Superior temporal gyrus (tissue), 1 donor: Measurements from ENCODE around the gene ZNF622.

ENCODE experiments used
- DNase-seq: peaks from one replicate; pipeline ENCODE4 v3.0.0-alpha.2; 2016; ENCODE audit errors: extremely low spot score

ZNF622 gene

GRCh38 chr5:16465544-16466432, at the start of gene ZNF622:
Gene ZNF622 (minus strand): TSS chr5:16465800. CDS start chr5:16465665, 135 bp downstream.
- DNase-seq, result peak; percentile 96

DNA sequence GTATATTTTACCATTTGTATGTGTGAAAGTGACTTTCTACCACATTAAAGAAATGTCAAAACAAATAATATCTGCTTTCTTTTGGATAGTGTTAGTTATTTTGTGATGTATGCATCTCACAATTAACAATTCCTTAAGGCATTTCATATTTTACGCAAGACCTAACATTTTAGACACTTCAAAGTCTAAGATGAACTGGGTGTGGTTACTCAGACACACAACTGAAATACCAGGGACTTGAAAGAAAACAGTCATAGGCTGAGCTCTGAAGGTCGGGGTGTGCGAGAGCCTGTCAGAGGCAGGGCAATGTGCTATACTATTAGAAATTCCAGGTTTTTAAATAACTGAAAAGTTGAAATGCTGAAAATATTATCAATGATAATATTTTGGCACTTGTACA, 44.5 kb upstream of the ZNF622 start:
- DNase-seq, result no peak

- DNase-seq, result no peak
Observed at GRCh38 chr5:16508730-16509531, 43.3 kb upstream of the ZNF622 start.

DNA sequence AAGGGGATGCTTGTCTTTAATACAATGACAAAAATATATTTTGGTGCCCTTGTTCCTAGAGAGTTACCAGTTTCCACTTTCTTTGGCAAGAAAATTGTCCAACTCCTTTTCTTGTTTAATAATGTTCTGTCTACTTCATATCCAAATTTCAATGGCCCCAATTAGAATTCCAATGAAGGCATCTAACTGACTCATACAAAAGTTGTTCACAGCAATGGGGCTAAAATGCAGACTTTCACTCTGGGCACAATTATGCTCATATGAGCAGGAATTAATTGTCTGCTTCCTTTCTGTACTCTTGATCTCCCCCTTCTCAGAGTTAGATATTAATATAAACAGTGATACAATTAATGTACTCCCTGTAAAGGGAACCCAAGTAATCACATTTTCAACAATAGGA, 42.1 kb upstream of the ZNF622 start:
- DNase-seq, result no peak

DNA sequence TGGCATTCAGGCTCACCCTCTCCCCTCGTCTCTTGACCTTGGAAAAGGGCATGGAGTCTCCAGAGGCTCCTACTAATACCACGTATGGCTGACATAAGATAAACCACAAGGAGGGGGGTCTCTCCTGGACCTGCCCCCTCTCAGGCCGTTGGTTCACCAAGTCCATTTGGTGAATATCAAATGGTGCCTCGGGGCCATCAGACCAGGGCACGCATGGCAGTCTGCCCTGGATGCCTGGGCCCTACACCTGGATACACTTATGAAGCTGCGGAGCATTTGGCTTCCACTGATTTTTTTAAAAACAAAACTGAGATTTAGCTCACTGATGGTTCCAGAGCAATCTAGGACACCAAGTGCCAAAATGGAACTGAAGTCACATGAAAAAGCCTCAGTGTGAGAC, 40.3 kb upstream of the ZNF622 start:
- no peak for DNase-seq

DNA sequence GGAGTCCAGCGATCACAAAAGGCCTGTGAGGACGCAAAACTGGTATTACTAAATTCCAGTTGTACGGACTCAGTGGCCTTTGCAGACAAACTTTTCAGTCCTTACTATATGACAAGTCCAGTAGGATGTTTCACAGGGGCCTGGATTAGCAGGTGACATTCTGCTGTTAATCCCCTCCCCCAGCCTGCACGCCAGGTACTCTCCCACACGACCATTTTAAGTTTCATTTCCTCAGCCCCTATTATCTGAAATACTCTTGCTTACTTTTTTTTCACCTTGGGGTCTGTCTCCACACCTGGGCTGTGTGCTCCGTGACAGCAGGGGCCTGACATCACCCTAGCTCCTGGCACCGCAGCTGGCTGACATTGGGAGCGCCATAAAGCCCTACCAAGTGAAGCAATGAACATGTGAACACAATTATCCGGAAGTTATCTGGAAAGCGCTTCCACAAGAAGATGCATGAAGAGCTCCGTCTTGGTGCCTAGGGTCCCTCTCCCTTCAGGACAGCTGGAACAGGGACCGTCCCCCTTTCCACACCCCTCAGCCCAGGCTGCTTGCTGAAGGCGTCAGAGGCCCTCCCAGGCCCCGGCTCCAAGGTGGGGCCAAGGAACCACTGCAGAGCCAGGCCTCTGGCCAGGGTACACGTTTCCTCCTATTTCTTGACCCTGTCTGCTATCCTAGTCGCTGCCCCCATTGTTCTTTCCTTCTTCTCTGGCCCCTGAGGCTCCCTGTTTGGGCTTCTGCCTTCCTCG, 39.7 kb upstream of the ZNF622 start:
- no peak for DNase-seq

DNA sequence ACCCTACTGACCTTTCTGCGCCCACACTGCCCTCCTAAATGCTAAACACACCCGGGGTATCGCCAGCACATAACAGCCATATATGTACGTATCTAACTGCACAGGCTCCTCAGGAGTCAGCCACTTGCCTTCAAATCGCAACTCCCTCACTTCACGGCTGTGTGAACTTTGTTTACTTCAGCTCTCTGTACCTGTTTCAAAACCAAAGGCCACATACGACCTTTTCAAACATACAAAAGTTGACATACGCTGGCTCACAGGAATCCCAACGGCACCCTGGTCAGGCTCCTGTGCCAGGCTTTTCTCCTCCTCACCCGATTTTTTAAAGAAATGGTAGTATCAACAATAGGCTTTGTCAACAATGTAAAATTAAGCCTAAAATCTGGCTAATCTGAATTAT, 39.0 kb upstream of the ZNF622 start:
- no peak for DNase-seq

DNA sequence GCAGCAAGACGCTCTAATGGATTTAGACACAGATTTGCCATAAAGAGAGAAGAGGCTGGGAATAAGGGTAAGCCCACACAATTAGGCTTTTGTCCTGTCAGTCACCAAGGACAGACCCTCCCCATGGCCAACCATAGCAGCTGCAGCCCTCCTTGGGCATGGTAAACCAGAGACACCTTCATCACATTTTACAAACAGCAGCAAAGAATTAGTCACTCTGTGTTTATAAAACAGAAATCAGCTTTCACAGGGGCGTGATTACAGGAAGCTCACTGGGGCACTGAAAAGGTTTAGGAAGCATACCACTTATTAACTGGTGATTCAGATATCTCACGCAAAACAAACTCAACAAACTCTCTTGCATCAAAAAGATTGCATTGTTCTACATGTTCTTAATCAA, 37.3 kb upstream of the ZNF622 start:
- no peak for DNase-seq

DNA sequence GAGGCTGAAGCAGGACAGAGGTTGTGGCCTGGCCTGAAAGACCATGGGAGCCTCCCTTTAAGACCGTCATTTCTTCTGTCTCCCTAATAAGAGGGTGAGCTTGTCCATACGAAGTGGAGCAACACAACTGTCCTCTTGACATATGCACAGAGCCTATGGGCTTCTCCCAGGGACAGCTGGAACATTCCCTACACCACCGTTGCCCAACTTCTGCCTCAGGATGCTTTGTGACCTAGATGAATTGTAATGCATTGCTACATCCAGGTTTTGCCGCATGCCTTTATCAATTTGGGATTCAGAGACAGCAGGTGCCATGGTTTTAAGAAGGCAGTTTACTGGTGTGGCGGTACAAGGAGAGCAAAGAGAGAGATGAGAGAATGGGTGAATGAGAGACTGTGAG, 34.4 kb upstream of the ZNF622 start:
- DNase-seq, result no peak

- DNase-seq, result no peak
Observed at GRCh38 chr5:16497546-16497945, 31.9 kb upstream of the ZNF622 start.

- DNase-seq, result no peak
Observed at GRCh38 chr5:16493261-16493660, 27.7 kb upstream of the ZNF622 start.

GRCh38 chr5:16492398-16493140, 27.0 kb upstream of the ZNF622 start:
- no peak for DNase-seq

DNA sequence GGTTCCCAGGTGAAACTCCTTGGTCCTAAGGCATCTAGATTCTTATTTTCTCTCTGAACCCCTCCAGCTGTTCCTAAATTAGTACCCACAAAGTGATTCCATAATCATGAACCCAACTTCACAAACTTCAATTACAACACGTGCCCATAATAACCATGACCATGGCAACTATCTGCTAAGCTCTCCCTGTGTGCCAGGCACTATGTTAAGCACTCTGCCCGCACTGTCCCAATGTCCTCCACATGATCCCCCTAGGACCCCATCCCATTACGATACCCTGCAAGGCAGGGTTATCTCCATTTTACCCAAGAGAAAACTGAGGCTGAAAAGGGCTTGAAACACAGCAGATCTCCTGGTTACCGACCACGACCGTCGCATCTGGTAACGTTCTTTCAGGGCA, 25.3 kb upstream of the ZNF622 start:
- no peak for DNase-seq

DNA sequence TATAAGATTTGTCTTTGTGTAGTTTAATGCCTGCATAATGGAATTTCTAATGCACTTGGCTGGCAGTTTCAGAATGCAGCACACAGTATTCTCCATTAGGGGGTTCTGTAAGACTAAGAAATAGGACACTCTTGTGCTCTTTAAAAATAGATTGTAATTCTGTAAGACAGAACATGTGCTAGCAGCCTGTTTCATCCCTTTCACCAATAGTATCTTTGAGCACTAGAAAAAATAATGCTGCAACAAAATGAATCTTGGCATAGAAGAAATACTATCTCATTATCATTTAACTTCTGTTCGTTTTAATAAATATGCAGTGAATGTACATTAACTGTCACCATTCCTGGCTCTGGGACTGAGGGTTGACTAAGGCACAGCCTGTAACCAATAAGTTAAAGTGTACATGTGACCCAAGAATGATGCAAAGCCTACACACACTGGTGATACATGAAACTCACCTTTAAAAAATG, 23.8 kb upstream of the ZNF622 start:
- peak; percentile 95 for DNase-seq

DNA sequence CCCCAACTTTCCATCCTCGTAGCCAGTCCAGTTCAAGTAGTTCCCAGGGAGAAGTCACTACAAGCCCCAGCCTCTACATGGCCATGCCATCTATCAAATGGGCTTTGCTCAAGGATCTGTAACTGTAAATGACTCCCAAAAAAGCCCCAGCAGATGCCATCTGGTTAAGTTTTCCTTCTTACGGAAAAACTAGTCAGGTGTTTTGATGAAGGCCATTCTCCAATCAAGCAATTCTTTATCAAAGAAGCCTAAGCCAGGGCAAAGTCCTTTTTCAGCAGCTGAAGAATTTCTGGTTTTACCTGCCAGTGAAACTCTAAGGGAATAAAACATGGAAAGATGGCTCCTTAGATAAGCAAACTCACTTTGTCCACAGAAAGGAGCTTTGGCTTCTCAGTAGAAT, 21.9 kb upstream of the ZNF622 start:
- no peak for DNase-seq

- no peak for DNase-seq
Observed at GRCh38 chr5:16486711-16487111, 21.1 kb upstream of the ZNF622 start.

- no peak for DNase-seq
Observed at GRCh38 chr5:16485656-16486055, 20.1 kb upstream of the ZNF622 start.

DNA sequence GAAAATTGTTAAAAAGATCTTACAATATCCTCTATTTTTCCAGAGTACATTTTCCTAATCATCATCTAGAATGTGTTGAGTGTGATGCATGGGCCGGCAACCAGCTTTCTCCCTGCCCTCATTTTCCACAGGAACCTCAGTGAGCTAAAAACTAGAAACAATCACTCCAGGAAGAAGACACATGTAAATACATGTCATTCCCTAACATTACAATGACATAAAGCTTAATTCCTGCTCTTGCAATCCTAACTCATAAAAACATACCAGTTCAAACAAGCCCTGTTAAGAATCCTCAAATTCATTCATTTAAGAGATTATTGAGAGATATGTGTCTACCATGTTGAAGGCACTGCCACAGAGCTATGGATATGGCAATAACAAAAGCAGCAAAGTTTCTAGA, 18.5 kb upstream of the ZNF622 start:
- DNase-seq, result no peak

GRCh38 chr5:16483361-16483760, 17.8 kb upstream of the ZNF622 start:
- DNase-seq, result no peak

- no peak for DNase-seq
Observed at GRCh38 chr5:16482891-16483290, 17.3 kb upstream of the ZNF622 start.

DNA sequence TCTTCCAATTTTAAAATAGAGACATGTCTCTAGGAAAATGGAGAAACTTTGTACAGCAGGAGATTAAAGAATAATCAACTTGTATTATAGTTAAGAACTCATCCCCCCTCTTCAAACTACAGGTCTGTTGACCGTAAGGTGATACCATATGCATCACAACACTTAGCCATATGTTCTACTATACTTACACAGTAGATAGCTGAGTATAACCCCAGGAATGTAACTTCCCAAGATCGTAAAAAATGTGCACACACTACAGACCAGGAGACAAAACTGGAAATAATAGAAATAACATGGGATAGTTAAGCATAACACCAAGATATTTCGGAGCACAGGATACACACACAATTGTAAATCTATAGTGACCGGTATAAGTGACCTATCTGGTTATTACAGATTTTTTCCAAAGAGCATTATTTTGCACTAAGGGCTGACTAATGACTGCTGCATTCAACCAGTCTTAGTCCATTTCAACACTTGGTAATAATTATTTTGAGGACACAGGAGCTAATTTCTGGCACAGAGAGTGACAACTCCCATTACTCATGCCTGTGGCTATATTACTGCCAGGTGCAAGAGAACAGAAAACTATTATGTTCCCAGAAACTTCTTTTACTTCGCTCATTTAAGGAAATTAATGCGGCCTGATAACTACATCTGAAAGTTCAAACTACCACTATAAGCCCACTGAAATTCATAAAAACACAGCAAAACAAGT, 15.4 kb upstream of the ZNF622 start:
- no peak for DNase-seq
